Embryonic facial prominence (tissue), 1 donor: ENCODE data around the gene ICAM2.
"Not testable (repeated sequence)": the region's sequence is repeated elsewhere in the genome, so short reads cannot be mapped to it uniquely, and the experiment has no call there.

Source experiments
- DNase-seq: peaks from one replicate; pipeline ENCODE4 v3.0.0-alpha.2; 2016; ENCODE audit errors: extremely low spot score

The ICAM2 gene

GRCh38 chr17:64009571-64010402, 10.6 kb downstream of the ICAM2 start:
- DNase-seq, result no peak

- no peak for DNase-seq
These were observed 11.6 kb downstream of the ICAM2 start for GRCh38 chr17:64008830-64009229.

- no peak for DNase-seq
These were observed 12.1 kb downstream of the ICAM2 start for GRCh38 chr17:64008346-64008745.

- DNase-seq, result no peak
These were observed 12.6 kb downstream of the ICAM2 start for GRCh38 chr17:64007838-64008282.

- DNase-seq, result not testable (repeated sequence)
These were observed 13.2 kb downstream of the ICAM2 start for GRCh38 chr17:64007089-64007837.

GRCh38 chr17:64006361-64007088, 13.9 kb downstream of the ICAM2 start:
- DNase-seq, result no peak

GRCh38 chr17:64005734-64006167, 14.7 kb downstream of the ICAM2 start:
- DNase-seq, result no peak

GRCh38 chr17:64004903-64005733, 15.3 kb downstream of the ICAM2 start:
- DNase-seq, result no peak

GRCh38 chr17:64004218-64004770, 16.1 kb downstream of the ICAM2 start:
- no peak for DNase-seq

- no peak for DNase-seq
These were observed 16.8 kb downstream of the ICAM2 start for GRCh38 chr17:64003526-64004121.

GRCh38 chr17:64002658-64003525, 17.5 kb downstream of the ICAM2 start:
- no peak for DNase-seq

- DNase-seq, result no peak
These were observed 18.5 kb downstream of the ICAM2 start for GRCh38 chr17:64001763-64002529.

- DNase-seq, result no peak
These were observed 19.3 kb downstream of the ICAM2 start for GRCh38 chr17:64001091-64001579.

- no peak for DNase-seq
These were observed 20.5 kb downstream of the ICAM2 start for GRCh38 chr17:63999680-64000531.

- DNase-seq, result no peak
These were observed 21.4 kb downstream of the ICAM2 start for GRCh38 chr17:63998721-63999679.

GRCh38 chr17:63998050-63998720, 22.2 kb downstream of the ICAM2 start, which contains the start of gene PRR29:
TSS of gene PRR29 (plus strand) at chr17:63998351. CDS start at chr17:63998365, 14 bp downstream.
- peak; percentile 59 for DNase-seq
